ENCODE data around the gene UBE2L6. TPM values are rescaled to one million over a fixed set of nuclear protein-coding genes. Genes with fewer than 3 reads are reported as not detected.

Gene UBE2L6
- total RNA-seq, 1 experiment from 2014 or later: 38.8 TPM

DNA sequence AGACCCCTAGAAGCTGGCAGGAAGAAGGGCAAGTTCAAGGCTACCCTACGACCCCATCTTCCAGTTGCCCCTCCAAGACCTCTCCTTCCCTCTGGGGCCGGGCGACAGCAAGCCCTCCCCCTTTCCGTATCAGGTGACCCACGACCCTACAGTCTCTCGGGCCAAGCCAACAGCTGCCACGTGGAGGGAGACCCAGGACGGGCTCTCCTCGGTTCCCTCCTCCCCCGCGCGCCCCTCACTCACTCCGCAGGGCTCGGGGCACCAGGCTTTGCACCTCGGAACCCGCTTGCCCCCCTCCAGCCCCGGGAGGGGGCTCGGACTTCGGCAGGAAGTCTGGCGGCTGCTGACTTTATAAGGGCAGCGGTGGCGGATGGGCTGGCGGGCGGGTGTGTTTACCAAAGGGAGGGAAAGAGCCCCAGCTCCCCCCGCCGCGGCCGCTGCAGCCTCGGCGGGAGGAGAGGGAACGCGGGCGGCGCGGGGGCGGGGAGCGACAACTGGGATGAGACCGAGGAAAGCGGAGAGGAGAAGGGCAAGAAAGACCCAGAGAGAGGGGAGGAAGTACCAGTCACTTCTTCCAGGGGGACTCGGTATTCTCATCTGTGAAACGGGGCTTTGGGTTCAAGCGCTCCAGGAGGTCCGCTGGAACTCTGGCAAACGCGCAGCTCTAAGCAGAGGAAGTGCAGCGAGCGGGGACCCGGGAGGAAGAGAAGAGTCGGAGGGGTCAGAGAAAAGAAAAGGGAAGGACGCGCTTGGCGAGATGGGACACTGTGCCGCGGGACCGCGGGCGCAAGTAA lies 52.7 kb downstream of the UBE2L6 start (continued):
- TF ChIP-seq JAZF1 (CRISPR knock-in tag; IDR thresholded peaks at IDR 0.05) (no peak), ETV6 (CRISPR knock-in tag; IDR thresholded peaks at IDR 0.05) (no peak), JUN (CRISPR knock-in tag; IDR thresholded peaks at IDR 0.05) (no peak), RELA (CRISPR knock-in tag; IDR thresholded peaks at IDR 0.05; ENCODE audit: borderline replicate concordance) (no peak), ELF4 (CRISPR knock-in tag; IDR thresholded peaks at IDR 0.05; ENCODE audit: low read depth) (no peak), NR1H2 (CRISPR knock-in tag; IDR thresholded peaks at IDR 0.05) (no peak), SP1 (CRISPR knock-in tag; conservative IDR thresholded peaks at IDR 0.05) (no peak; the same call in 1 of the 2 replicates), EMX1 (CRISPR knock-in tag; IDR thresholded peaks at IDR 0.05) (no peak), ZNF263 (CRISPR knock-in tag; IDR thresholded peaks at IDR 0.05; ENCODE audit: low read depth) (no peak), TP53 (CRISPR knock-in tag; IDR thresholded peaks at IDR 0.05) (no peak), ZNF423 (CRISPR knock-in tag; IDR thresholded peaks at IDR 0.05) (no peak), PRRX2 (CRISPR knock-in tag; IDR thresholded peaks at IDR 0.05) (no peak), FOXP1 (CRISPR knock-in tag; IDR thresholded peaks at IDR 0.05; ENCODE audit: borderline replicate concordance) (no peak), CREM (CRISPR knock-in tag; IDR thresholded peaks at IDR 0.05) (no peak), CBFB (CRISPR knock-in tag; IDR thresholded peaks at IDR 0.05; ENCODE audit: low read depth) (no peak), SMAD4 (CRISPR knock-in tag; IDR thresholded peaks at IDR 0.05) (no peak), NFYB (CRISPR knock-in tag; conservative IDR thresholded peaks at IDR 0.05; ENCODE audit: low read depth) (no peak), TEAD1 (CRISPR knock-in tag; IDR thresholded peaks at IDR 0.05) (no peak), ZNF416 (CRISPR knock-in tag; IDR thresholded peaks at IDR 0.05) (no peak), GABPB1 (CRISPR knock-in tag; IDR thresholded peaks at IDR 0.05) (0 out of 2 replicates have a peak, but pooled peaks have one; percentile 50)
- TF ChIP-seq, protein P1, sequence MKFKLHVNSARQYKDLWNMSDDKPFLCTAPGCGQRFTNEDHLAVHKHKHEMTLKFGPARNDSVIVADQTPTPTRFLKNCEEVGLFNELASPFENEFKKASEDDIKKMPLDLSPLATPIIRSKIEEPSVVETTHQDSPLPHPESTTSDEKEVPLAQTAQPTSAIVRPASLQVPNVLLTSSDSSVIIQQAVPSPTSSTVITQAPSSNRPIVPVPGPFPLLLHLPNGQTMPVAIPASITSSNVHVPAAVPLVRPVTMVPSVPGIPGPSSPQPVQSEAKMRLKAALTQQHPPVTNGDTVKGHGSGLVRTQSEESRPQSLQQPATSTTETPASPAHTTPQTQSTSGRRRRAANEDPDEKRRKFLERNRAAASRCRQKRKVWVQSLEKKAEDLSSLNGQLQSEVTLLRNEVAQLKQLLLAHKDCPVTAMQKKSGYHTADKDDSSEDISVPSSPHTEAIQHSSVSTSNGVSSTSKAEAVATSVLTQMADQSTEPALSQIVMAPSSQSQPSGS (CRISPR knock-in tag; IDR thresholded peaks at IDR 0.05; ENCODE audit: borderline replicate concordance, low read depth): no peak
- TF ChIP-seq, protein P2, sequence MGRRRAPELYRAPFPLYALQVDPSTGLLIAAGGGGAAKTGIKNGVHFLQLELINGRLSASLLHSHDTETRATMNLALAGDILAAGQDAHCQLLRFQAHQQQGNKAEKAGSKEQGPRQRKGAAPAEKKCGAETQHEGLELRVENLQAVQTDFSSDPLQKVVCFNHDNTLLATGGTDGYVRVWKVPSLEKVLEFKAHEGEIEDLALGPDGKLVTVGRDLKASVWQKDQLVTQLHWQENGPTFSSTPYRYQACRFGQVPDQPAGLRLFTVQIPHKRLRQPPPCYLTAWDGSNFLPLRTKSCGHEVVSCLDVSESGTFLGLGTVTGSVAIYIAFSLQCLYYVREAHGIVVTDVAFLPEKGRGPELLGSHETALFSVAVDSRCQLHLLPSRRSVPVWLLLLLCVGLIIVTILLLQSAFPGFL (CRISPR knock-in tag; IDR thresholded peaks at IDR 0.05; ENCODE audit: borderline replicate concordance): no peak
- TF ChIP-seq, protein P3, sequence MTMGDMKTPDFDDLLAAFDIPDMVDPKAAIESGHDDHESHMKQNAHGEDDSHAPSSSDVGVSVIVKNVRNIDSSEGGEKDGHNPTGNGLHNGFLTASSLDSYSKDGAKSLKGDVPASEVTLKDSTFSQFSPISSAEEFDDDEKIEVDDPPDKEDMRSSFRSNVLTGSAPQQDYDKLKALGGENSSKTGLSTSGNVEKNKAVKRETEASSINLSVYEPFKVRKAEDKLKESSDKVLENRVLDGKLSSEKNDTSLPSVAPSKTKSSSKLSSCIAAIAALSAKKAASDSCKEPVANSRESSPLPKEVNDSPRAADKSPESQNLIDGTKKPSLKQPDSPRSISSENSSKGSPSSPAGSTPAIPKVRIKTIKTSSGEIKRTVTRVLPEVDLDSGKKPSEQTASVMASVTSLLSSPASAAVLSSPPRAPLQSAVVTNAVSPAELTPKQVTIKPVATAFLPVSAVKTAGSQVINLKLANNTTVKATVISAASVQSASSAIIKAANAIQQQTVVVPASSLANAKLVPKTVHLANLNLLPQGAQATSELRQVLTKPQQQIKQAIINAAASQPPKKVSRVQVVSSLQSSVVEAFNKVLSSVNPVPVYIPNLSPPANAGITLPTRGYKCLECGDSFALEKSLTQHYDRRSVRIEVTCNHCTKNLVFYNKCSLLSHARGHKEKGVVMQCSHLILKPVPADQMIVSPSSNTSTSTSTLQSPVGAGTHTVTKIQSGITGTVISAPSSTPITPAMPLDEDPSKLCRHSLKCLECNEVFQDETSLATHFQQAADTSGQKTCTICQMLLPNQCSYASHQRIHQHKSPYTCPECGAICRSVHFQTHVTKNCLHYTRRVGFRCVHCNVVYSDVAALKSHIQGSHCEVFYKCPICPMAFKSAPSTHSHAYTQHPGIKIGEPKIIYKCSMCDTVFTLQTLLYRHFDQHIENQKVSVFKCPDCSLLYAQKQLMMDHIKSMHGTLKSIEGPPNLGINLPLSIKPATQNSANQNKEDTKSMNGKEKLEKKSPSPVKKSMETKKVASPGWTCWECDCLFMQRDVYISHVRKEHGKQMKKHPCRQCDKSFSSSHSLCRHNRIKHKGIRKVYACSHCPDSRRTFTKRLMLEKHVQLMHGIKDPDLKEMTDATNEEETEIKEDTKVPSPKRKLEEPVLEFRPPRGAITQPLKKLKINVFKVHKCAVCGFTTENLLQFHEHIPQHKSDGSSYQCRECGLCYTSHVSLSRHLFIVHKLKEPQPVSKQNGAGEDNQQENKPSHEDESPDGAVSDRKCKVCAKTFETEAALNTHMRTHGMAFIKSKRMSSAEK (CRISPR knock-in tag; IDR thresholded peaks at IDR 0.05; ENCODE audit: borderline replicate concordance): no peak
- TF ChIP-seq, protein P4, sequence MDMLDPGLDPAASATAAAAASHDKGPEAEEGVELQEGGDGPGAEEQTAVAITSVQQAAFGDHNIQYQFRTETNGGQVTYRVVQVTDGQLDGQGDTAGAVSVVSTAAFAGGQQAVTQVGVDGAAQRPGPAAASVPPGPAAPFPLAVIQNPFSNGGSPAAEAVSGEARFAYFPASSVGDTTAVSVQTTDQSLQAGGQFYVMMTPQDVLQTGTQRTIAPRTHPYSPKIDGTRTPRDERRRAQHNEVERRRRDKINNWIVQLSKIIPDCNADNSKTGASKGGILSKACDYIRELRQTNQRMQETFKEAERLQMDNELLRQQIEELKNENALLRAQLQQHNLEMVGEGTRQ (CRISPR knock-in tag; IDR thresholded peaks at IDR 0.05): peak; percentile 82
- TF ChIP-seq, protein P5, sequence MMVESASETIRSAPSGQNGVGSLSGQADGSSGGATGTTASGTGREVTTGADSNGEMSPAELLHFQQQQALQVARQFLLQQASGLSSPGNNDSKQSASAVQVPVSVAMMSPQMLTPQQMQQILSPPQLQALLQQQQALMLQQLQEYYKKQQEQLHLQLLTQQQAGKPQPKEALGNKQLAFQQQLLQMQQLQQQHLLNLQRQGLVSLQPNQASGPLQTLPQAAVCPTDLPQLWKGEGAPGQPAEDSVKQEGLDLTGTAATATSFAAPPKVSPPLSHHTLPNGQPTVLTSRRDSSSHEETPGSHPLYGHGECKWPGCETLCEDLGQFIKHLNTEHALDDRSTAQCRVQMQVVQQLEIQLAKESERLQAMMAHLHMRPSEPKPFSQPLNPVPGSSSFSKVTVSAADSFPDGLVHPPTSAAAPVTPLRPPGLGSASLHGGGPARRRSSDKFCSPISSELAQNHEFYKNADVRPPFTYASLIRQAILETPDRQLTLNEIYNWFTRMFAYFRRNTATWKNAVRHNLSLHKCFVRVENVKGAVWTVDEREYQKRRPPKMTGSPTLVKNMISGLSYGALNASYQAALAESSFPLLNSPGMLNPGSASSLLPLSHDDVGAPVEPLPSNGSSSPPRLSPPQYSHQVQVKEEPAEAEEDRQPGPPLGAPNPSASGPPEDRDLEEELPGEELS (CRISPR knock-in tag; IDR thresholded peaks at IDR 0.05): no peak
- TF ChIP-seq, protein P6, sequence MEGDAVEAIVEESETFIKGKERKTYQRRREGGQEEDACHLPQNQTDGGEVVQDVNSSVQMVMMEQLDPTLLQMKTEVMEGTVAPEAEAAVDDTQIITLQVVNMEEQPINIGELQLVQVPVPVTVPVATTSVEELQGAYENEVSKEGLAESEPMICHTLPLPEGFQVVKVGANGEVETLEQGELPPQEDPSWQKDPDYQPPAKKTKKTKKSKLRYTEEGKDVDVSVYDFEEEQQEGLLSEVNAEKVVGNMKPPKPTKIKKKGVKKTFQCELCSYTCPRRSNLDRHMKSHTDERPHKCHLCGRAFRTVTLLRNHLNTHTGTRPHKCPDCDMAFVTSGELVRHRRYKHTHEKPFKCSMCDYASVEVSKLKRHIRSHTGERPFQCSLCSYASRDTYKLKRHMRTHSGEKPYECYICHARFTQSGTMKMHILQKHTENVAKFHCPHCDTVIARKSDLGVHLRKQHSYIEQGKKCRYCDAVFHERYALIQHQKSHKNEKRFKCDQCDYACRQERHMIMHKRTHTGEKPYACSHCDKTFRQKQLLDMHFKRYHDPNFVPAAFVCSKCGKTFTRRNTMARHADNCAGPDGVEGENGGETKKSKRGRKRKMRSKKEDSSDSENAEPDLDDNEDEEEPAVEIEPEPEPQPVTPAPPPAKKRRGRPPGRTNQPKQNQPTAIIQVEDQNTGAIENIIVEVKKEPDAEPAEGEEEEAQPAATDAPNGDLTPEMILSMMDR (IDR thresholded peaks at IDR 0.05): no peak
- TF ChIP-seq, protein P7, sequence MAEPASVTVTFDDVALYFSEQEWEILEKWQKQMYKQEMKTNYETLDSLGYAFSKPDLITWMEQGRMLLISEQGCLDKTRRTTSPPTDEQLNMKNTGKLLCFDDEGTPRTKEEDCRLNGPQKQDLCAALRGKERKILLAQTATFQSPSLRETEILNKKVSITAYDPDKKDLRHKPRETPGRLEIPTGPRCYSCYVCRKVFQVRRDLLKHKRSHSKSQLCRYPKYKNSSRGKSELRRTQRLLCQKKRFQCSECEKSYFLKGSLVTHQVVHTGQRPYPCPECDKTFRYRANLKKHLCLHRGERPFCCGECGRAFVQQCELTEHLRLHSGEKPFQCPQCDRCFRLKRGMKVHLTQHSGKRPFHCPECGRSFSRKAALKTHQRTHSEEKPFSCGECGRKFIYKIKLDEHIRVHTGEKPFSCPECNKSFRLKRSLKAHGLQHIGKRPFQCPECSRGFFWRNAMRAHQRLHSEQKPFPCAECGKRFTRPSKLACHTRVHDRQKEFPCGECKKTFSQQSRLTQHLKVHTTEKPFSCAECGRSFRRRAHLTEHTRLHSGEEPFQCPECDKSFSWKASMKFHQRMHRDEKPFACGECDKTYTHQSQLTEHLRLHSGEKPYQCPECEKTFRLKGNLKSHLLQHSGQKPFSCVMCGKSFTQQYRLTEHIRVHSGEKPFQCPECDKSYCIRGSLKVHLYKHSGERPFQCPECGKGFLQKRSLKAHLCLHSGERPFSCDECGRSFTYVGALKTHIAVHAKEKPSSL (CRISPR knock-in tag; conservative IDR thresholded peaks at IDR 0.05): no peak
